ENCODE data around the gene FCHO2.

- TF ChIP-seq EP300 (IDR thresholded peaks at IDR 0.05) (no peak), CTCF (IDR thresholded peaks at IDR 0.05) (no peak)
Measured at GRCh38 chr5:73067213-73067612, 111.4 kb downstream of the FCHO2 start.
